Ovary (tissue), 3 donors: ENCODE data around the gene CAMKK2.

Experiments used
- POLR2A ChIP-seq: fragments of 450-650 bp; IDR thresholded peaks from one replicate; pipeline ENCODE4 v1.6.1; 2017; ENCODE audit warnings: antibody characterized with exemption, mild to moderate bottlenecking, moderate library complexity
- TF ChIP-seq, protein P1 (sequence below), 3 donors: fragments of 450-650 bp in 2 of 3; fragments of 200-600 bp in 1 of 3; IDR thresholded peaks; one replicate each; pipeline versions ENCODE4 v1.5.1 to v1.8.0; 2016 to 2022; ENCODE audit warnings: antibody characterized with exemption in 3 of 3, mild to moderate bottlenecking in 1 of 3
- donor health status: DM: no; HTN: no; CAD: no.

GRCh38 chr12:121245951-121246350, 50.6 kb downstream of the CAMKK2 start:
- no peak for TF ChIP-seq POLR2A
- TF ChIP-seq, protein P1, sequence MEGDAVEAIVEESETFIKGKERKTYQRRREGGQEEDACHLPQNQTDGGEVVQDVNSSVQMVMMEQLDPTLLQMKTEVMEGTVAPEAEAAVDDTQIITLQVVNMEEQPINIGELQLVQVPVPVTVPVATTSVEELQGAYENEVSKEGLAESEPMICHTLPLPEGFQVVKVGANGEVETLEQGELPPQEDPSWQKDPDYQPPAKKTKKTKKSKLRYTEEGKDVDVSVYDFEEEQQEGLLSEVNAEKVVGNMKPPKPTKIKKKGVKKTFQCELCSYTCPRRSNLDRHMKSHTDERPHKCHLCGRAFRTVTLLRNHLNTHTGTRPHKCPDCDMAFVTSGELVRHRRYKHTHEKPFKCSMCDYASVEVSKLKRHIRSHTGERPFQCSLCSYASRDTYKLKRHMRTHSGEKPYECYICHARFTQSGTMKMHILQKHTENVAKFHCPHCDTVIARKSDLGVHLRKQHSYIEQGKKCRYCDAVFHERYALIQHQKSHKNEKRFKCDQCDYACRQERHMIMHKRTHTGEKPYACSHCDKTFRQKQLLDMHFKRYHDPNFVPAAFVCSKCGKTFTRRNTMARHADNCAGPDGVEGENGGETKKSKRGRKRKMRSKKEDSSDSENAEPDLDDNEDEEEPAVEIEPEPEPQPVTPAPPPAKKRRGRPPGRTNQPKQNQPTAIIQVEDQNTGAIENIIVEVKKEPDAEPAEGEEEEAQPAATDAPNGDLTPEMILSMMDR (IDR thresholded peaks at IDR 0.05), result no peak
